ENCODE data around the gene PREX1. TPM values are rescaled to one million over a fixed set of nuclear protein-coding genes. Genes with fewer than 3 reads are reported as not detected.

Gene PREX1
- total RNA-seq, 2 experiments from 2014 or later: 20.7 to 25.3 TPM

GRCh38 chr20:48710341-48711043 is 117.3 kb downstream of the PREX1 start:
- no TSS peak for BruUV-seq (replicated peaks)
- CTCF ChIA-PET (ENCODE audit: unreplicated experiment): no interaction called here
- DNase-seq (ENCODE audit: low spot score): no peak
- Histone ChIP-seq H3K36me3 (ENCODE audit: insufficient read depth, low read length) (no peaks in the 10 kb centered on the region; the same call in 1 of the 2 replicates), H3K9me3 (ENCODE audit: low read length) (no peaks in the 10 kb centered on the region), H3K4me1 (ENCODE audit: insufficient read depth, low read length, poor library complexity, severe bottlenecking) (peaks cover 5% of the 10 kb centered on the region), H3K9me2 (ENCODE audit: insufficient read depth, low read length) (no peaks in the 10 kb centered on the region), H4K20me1 (ENCODE audit: insufficient read depth, low read length) (no peaks in the 10 kb centered on the region), H3K79me2 (ENCODE audit: insufficient read depth, low read depth, low read length) (no peaks in the 10 kb centered on the region), H3K4me2 (ENCODE audit: low read length) (no peak overlapping the region), H3K4me3 (ENCODE audit: low read depth, low read length, poor library complexity, severe bottlenecking) (no peak overlapping the region), H2AFZ (ENCODE audit: low read length) (no peak overlapping the region), H3K27ac (ENCODE audit: low read depth, low read length, poor library complexity, severe bottlenecking) (no peak overlapping the region)
- no peak for TF ChIP-seq EZH2phosphoT487 (IDR thresholded peaks at IDR 0.05; ENCODE audit: borderline replicate concordance, low read depth, low read length)
- TF ChIP-seq CTCF (conservative IDR thresholded peaks at IDR 0.05; ENCODE audit: low read length): no peak
- intact Hi-C loops (cut with micrococcal nuclease; ENCODE audit: unreplicated experiment): no loop called here
- POLR2A ChIA-PET: interaction anchor here (0.7 kb wide), 1 partner anchor 257 kb away, joined by 3 read pairs; no protein-coding TSS in a partner anchor

- no peaks in the 10 kb centered on the region for H3K79me2 ChIP-seq (ENCODE audit: insufficient read depth, low read depth, low read length)
- H2AFZ ChIP-seq (ENCODE audit: low read length): no peak overlapping the region
- ChIA-PET CTCF (ENCODE audit: unreplicated experiment) (no interaction called here), POLR2A (no interaction called here)
- H3K4me2 ChIP-seq (ENCODE audit: low read length): no peak overlapping the region
- no peaks in the 10 kb centered on the region for H4K20me1 ChIP-seq (ENCODE audit: insufficient read depth, low read length)
- TF ChIP-seq CTCF (conservative IDR thresholded peaks at IDR 0.05; ENCODE audit: low read length) (no peak), EZH2phosphoT487 (IDR thresholded peaks at IDR 0.05; ENCODE audit: borderline replicate concordance, low read depth, low read length) (no peak)
- BruUV-seq (replicated peaks): no TSS peak
- no peaks in the 10 kb centered on the region for H3K9me2 ChIP-seq (ENCODE audit: insufficient read depth, low read length)
- H3K27ac ChIP-seq (ENCODE audit: low read depth, low read length, poor library complexity, severe bottlenecking): no peak overlapping the region
- no peak overlapping the region for H3K4me3 ChIP-seq (ENCODE audit: low read depth, low read length, poor library complexity, severe bottlenecking)
- H3K36me3 ChIP-seq (ENCODE audit: insufficient read depth, low read length): no peaks in the 10 kb centered on the region
- intact Hi-C loops (cut with micrococcal nuclease; ENCODE audit: unreplicated experiment): no loop called here
- DNase-seq (ENCODE audit: low spot score): no peak
- H3K9me3 ChIP-seq (ENCODE audit: low read length): no peaks in the 10 kb centered on the region
- peaks cover 5% of the 10 kb centered on the region for H3K4me1 ChIP-seq (ENCODE audit: insufficient read depth, low read length, poor library complexity, severe bottlenecking)
Observed at GRCh38 chr20:48709744-48710143, 118.1 kb downstream of the PREX1 start.

- Histone ChIP-seq H3K36me3 (ENCODE audit: insufficient read depth, low read length) (no peaks in the 10 kb centered on the region), H3K9me2 (ENCODE audit: insufficient read depth, low read length) (no peaks in the 10 kb centered on the region), H3K4me2 (ENCODE audit: low read length) (no peak overlapping the region), H3K4me1 (ENCODE audit: insufficient read depth, low read length, poor library complexity, severe bottlenecking) (peaks cover 5% of the 10 kb centered on the region), H3K4me3 (ENCODE audit: low read depth, low read length, poor library complexity, severe bottlenecking) (no peak overlapping the region), H2AFZ (ENCODE audit: low read length) (no peak overlapping the region), H3K79me2 (ENCODE audit: insufficient read depth, low read depth, low read length) (no peaks in the 10 kb centered on the region), H3K27ac (ENCODE audit: low read depth, low read length, poor library complexity, severe bottlenecking) (no peak overlapping the region), H4K20me1 (ENCODE audit: insufficient read depth, low read length) (no peaks in the 10 kb centered on the region), H3K9me3 (ENCODE audit: low read length) (no peaks in the 10 kb centered on the region)
- ChIA-PET CTCF (ENCODE audit: unreplicated experiment) (no interaction called here), POLR2A (no interaction called here)
- intact Hi-C loops (cut with micrococcal nuclease; ENCODE audit: unreplicated experiment): no loop called here
- no peak for TF ChIP-seq EZH2phosphoT487 (IDR thresholded peaks at IDR 0.05; ENCODE audit: borderline replicate concordance, low read depth, low read length)
- no peak for TF ChIP-seq CTCF (conservative IDR thresholded peaks at IDR 0.05; ENCODE audit: low read length)
- BruUV-seq (replicated peaks): no TSS peak
- no peak for DNase-seq (ENCODE audit: low spot score)
Observed at GRCh38 chr20:48709058-48709691, 118.6 kb downstream of the PREX1 start.

Data from OCI-LY7 (cell line).